Measurements from ENCODE around the gene COX5A.
"Not testable (repeated sequence)": the region's sequence is repeated elsewhere in the genome, so short reads cannot be mapped to it uniquely, and the experiment has no call there.

Gene COX5A

DNA sequence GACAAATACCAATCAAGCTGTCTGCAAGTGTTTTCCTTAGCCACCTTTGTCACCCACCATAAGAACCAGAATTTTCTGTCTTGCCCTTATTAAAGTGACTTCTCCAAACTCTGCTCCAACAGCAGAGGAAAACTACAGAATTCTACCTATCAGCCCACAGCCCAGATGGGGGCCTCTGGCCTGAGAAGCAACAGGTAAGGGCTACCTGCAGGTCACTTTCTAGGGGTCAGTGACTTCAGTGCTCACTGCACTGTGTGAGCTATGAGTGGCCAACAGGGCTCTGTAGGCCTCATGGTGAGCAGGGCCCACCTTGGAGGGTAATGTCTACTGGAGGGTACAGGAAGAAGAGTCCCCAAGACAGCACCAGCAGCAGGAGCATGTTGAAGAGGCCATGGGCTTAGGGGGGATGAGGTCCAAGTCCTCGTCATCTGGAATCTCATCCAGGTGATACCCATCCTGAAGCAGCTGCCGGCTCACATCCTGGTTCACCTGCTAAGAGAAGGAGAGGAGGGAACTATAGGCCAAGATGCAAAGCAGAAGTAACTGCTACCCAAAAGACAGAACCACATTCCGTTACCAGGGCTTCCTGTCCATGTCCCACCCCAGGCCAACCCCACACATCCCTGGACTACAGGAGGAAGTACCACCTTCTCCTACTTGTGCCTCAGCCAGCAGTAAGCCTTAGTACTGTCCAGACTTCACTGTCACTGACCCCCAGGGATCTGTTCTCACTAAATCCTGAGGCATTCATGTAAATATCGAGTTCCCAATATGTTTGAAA is 35.4 kb downstream of the COX5A start:
- DNase-seq (ENCODE audit: low read depth in 2 of 2): no peak

DNA sequence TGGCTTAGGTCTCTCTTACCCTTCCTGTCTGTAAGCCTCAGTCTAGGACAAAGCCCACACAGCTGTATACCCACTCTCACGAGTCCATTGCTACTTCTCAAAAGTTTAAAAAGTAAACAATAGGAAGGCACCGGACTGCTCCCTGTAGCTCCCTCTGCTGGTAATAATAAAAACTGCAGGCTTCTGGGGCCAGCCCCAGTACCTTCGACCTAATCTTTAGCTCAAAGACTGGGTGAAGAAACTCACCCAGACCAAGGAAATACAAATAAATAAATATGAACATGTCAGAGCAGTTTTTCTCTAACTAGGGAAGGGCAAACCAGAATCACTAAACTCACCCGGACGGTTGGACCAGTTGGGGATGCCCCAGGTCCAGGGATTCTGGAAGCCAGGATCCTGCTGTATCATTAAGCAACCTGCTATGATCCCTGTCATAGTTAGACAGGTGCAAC is 36.2 kb downstream of the COX5A start:
- peak; percentile 36 to 41 for DNase-seq (ENCODE audit: low read depth in 2 of 2)

DNA sequence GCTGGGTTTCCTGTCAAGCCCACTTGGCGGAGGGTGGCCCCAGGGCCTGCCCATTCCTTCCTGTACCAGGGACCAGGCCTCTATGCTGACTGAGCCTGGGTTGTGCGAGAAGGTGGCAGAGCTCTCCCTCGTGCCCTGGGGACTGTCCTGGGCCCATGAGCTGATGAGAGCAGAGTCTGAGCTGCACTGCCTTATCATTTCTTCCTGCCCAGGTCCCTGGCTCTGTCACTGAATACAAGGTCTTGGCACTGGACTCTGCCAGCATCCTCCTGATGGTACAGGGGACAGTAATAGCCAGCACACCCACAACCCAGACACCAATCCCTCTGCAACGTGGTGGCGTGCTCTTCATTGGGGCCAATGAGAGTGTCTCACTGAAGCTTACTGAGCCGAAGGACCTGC is 40.6 kb downstream of the COX5A start:
- no peak for DNase-seq (ENCODE audit: low read depth in 2 of 2)

DNA sequence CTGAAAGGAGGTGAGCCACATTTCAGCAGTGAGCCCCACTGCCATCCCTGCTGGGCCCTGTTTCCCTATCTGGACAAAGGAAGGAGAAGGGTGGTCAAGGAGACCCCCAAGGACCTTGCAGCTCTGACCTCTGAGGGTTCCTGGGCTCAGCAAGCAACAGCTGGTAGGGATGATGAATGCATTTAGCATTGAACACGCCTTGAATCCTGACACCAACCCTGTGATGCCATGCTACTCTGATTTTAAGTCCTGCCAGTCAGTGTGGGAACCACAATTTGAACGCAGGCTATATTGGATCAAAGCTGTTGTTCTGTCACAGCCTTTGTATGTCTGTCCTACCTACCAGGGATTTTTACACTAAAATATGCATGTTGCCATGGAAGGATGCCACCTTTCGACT is 41.6 kb downstream of the COX5A start:
- DNase-seq (ENCODE audit: low read depth in 2 of 2): no peak

DNA sequence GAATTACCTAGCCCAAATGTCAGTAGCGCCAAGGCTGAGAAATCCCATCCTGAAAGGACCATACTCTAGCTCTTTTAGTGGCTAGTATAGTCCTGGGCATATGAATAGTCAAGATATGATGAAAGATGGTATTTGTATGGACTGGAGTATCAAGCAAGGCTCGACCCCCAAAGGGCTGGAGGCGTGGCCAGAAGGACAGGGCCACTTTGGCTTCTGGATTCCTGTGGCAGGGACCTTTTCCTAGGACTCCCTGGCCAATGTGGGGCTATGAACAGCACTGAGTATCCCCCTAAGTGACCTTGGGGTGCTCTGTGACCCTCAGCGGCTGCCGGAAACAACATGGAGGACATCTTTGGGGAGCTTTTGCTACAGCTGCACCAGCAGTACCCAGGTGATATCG is 42.0 kb downstream of the COX5A start:
- DNase-seq (ENCODE audit: low read depth in 2 of 2): no peak

DNA sequence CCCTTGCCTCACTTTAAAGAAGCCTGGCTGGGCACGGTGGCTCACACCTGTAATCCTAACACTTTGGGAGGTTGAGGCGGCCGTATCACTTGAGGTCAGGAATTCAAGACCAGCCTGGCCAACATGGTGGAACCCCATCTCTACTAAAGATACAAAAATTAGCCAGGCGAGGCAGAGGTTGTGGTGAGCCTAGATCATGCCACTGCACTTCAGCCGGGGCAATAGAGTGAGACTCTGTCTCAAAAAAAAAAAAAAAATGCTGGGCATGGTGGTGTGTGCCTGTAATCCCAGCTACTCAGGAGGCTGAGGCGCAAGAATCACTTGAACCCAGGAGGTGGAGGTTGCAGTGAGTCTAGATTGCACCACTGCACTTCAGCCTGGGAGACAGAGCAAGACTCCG is 43.5 kb downstream of the COX5A start:
- not testable (repeated sequence) for DNase-seq (ENCODE audit: low read depth in 2 of 2)

DNA sequence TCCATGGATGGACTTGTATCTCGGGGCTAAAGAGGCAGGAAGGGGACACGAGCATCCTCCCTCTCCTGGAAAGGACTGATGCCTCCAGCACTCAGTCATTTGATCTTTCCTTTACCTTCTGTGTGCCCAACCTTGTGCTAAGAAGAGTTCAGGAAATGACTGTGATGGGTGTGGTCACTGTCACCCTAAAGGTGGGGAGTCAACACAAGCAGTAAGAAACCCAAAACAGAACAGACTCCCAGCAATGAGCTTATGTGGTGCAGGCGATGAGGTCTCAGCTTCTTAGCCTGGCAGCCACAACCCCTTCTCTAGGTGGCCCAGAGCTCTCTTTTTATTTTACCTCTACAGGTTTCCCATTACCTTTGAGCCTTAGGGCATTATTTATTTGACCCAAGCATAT is 44.2 kb downstream of the COX5A start:
- no peak for DNase-seq (ENCODE audit: low read depth in 2 of 2)

DNA sequence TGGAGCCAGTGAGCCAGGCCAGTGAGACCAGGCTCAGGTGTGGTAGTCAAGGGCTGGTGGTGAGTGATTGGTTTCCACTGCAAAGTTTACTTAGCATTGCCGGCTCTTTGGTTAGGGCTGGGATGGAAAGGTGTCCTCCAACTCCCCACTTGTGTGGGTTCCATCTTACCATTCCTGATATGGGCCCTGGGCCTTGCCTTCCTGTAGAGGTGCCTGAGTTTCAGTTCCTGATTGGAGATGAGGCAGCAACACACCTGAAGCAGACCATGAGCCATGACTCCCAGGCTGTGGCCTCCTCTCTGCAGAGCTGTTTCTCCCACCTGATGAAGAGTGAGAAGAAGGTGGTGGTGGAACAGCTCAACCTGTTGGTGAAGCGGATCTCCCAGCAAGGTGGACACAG is 44.9 kb downstream of the COX5A start:
- DNase-seq (ENCODE audit: low read depth in 2 of 2): no peak

DNA sequence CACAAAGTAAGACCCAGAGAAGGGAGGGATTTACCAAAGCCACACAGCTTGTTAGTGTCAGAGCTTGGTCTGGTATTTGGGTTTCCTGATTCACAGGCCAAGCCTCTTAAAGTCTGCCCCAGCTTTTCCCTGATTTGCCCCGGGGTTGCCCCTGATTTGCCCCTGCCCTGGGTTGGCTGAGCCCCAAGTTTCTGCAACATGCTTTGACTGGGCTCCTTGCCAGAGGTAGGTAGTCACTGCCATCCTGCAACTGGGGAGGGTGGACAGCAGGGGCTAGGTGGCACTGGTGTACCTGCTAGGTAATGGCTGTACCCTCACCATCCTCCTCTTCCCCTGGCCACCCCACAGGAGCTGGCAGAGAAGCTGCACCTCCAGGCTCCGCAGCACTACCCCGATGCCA is 45.6 kb downstream of the COX5A start:
- DNase-seq (ENCODE audit: low read depth in 2 of 2): no peak

DNA sequence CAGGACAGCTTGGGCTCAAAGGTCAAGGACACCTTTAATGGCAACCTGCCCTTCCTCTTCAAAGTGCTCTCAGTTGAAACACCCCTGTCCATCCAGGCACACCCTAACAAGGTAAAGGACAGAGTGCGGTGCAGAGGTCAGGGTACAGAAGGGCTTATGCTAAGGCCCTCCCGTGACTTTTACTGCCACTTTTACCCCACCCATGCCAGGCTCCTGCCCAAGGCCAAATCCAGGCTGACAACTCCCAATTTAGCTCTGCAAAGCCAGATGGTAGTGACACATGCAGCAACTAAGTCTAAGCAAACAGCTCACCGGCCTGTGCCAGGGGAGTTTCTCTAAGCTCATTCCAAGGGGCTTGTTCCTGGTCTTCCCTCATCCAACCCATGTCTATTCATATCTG is 46.4 kb downstream of the COX5A start:
- no peak for DNase-seq (ENCODE audit: low read depth in 2 of 2)

DNA sequence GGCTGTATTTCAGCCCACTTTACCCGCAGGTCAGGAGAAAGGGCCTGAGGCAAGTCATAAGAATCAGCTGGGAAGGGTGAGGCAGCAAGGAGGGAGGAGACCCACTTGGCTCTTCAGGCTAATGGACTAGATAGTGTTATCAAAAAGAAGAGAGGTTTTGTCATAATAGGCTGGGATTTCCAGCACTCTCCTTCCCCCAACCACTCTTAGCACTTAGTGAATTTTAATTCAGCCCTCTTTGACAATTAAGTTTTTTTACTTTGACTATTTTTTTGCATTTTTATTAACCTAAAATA is 47.3 kb downstream of the COX5A start:
- DNase-seq (ENCODE audit: low read depth in 2 of 2): no peak

DNA sequence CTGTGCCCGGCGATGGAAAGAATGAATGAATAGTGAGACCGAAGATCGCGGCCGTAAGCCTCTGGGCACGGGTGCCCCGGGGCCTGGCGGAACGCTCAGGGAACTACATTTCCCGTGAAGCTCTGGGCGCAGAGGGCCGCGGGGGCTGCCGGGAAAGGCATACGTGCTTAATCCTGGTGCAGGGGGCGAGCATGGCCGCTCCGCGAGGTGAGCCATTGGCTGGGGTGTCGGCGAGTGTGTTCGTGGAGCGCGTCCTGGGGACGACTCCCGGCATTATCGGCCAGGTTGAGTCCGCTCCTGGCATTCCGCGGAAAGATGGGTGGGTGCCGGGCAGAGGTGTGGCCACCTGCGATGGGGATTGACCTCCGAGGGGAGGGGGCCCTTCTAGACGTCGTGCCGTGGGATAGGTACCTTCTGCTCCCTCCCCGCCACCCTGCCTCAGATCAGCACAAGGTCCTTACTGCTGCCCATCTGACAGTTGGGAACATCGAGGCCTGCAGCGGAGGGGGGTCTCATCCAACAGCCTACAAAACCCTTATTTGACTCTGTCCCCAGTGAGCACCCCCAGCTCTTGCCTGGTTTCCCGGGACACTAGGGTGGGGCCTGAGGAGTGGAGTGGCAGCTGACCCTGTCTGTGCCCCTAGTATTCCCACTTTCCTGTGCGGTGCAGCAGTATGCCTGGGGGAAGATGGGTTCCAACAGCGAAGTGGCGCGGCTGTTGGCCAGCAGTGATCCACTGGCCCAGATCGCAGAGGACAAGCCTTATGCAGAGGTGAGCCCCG is 47.8 kb downstream of the COX5A start, which contains the start of gene MPI:
MPI (plus strand) TSS at position 160 of the 782 bp plus-strand sequence; CDS start at position 192, 32 bp downstream.
- DNase-seq (ENCODE audit: low read depth in 2 of 2): peak; percentile 47 to 75

DNA sequence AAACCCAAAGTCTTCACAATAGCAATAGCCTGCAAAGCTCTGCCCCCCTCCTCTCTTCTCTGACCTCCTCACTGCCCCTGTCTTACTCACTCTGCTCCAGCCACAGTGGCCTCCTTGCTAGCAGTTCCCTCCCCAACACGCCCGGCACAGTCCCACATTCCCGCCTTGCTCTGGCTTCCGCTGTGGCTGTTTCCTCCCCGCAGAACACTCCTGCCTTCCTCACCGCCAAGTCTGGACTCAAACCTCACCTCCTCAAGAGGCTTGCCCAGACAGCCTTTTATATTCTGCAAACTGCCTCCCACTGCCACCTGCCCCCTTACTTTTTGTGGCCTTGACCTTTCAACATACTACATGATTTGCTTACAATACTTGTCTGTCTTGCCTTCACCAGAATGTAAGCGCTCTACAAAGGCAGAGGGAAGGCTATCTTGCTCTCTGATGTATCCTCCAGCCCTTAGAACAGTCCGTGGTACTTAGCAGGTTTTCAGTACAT is 48.4 kb downstream of the COX5A start:
- DNase-seq (ENCODE audit: low read depth in 2 of 2): no peak

DNA sequence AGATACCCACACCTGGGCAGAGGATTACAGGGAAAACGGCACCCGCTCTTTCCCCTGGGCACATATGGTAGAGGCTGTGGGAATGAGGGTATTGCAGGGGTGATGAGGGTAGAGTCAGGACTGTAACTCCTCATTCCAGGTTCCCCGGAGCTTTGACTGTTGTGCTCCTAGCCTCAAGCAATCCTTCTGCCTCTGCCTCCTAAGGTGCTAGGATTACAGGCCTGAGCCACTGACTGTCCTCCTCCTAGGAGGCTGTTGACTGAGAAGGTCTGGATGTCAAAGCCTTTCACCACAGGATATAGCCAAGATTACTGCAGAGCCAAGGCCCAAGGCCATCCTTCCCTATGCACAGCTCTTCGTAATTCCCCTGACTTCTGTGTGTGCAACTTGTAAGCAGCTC is 49.2 kb downstream of the COX5A start:
- DNase-seq (ENCODE audit: low read depth in 2 of 2): no peak

DNA sequence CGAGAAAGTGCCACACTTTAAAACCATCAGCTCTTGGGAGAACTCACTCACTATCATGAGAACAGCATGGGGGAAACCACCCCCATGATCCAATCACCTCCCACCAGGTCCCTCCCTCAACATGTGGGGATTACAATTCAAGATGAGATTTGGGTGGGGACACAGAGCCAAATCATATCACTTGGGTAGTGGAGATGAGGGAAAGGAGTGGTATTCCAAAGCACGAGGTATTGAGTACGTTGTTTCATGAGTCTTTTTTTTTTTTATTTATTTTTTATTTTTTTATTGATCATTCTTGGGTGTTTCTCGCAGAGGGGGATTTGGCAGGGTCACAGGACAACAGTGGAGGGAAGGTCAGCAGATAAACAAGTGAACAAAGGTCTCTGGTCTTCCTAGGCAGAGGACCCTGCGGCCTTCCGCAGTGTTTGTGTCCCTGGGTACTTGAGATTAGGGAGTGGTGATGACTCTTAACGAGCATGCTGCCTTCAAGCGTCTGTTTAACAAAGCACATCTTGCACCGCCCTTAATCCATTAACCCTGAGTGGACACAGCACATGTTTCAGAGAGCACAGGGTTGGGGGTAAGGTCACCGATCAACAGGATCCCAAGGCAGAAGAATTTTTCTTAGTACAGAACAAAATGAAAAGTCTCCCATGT is 50.2 kb downstream of the COX5A start:
- DNase-seq (ENCODE audit: low read depth in 2 of 2): not testable (repeated sequence)

DNA sequence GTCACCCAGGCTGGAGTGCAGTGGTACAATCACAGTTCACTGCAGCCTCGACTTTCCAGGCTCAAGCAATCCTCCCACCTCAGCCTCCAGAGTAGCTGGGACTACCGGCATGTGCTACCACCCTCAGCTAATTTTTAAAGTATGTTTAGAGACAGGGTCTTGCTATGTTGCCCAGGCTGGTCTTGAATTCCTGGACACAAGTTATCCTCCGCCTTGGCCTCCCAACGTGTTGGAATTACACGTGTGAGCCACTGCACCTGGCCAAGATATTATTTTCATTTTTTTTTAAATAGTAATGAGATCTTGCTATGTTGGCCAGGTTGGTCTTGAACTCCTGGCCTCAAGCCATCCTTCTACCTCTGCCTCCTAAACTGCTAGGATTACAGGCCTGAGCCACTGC is 52.4 kb downstream of the COX5A start:
- no peak for DNase-seq (ENCODE audit: low read depth in 2 of 2)

DNA sequence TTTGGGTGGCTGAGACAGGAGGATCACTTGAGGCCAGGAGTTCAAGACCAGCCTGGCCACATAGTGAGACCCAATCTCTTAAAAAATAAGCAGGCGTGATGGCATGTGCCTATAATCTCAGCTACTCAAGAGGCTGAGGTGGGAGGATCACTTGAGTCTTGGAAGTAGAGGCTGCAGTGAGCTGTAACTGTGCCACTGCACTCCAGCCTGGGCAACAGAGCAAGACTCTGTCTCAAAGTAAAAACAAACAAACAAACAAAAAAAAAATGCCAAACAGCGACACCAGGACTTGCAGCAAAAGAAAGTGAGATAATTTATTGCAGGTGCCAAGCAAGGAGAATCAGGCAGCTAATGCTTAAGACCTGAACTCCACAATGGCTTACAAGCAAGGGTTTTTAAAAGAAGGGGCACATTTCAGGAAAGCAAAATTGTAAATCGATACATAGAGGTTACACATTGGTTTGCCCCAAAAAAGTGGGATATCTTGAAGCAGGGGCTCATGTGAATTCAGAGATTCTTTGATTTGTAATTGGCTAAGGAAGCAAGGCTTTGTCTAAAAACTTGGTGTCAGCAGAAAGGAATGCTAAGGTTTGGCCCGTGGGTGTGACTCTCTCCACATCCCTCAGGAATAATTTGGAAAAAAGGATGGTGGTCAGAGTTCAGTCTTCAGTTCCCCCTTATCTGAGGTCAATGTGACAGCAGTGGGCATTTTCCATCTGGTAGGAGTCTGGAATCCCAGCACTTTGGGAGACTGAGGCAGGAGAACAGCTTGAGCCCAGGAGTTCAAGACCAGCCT is 53.2 kb downstream of the COX5A start:
- DNase-seq (ENCODE audit: low read depth in 2 of 2): no peak

DNA sequence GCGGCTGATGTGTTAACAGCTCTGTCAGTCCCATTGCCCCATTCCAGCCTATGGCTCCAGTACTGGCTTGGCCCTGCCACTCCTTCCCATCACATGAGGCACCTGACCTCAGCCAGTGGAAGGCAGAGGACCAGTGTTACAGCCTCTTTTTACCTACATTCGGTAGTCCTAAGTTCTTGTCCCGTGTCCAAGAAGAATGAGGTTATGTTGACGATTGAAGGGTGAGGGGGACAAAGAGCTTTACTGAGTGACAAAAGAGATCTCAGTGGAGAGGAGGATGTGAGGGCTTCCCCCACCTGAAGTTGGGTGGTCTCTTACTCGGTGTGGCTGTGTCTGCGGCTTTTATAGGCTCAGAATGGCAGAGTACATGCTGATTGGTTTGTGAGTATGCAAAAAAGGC is 55.3 kb downstream of the COX5A start:
- DNase-seq (ENCODE audit: low read depth in 2 of 2): no peak

DNA sequence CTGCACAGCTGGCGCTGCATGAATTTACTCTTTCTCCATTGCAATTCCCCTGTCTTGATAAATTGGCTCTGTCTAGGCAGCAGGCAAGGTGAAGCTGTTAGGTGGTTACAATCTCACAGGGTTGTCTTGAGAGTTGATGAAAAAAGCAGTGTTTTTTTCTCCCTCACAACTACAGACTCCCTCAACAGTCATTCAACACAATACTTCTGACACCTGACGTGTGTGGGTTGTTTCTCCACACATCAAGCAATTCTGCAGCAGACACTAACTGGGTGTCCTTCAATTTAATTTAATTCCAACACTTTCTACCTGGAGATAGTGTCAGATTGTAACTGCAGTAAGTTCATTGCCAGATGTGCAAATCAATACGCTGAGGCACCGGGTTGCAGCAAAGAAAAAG is 59.6 kb downstream of the COX5A start:
- no peak for DNase-seq (ENCODE audit: low read depth in 2 of 2)

DNA sequence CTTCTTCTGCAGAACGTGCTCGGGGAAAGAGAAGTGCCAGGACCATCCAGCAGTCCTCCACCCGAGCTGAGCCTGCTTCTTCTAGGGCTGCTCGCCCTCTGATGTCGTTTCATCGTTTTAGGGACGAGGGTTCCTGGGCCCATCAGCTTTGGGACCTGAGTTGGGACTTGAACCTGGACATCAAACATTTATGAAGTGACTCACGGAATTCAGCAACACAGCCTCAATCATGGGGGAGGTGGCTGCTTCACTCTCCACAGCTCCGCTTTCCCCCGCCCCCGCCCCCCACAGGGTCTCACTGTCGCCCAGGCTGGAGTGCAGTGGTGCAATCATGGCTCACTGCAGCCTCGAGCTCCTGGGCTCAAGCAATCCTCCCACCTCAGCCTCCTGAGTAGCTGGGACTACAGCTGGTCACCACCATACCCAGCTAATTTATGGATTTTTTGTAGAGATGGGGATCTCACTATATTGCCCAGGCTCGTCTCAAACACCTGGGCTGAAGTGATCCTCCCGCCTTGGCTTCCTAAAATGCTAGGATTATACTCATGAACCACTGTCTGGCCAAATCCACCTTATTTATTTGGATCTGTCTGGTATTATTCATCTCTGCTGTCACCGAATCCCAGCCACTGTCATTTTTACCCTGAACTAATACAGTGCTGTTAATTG is 64.0 kb downstream of the COX5A start:
- DNase-seq (ENCODE audit: low read depth in 2 of 2): no peak

DNA sequence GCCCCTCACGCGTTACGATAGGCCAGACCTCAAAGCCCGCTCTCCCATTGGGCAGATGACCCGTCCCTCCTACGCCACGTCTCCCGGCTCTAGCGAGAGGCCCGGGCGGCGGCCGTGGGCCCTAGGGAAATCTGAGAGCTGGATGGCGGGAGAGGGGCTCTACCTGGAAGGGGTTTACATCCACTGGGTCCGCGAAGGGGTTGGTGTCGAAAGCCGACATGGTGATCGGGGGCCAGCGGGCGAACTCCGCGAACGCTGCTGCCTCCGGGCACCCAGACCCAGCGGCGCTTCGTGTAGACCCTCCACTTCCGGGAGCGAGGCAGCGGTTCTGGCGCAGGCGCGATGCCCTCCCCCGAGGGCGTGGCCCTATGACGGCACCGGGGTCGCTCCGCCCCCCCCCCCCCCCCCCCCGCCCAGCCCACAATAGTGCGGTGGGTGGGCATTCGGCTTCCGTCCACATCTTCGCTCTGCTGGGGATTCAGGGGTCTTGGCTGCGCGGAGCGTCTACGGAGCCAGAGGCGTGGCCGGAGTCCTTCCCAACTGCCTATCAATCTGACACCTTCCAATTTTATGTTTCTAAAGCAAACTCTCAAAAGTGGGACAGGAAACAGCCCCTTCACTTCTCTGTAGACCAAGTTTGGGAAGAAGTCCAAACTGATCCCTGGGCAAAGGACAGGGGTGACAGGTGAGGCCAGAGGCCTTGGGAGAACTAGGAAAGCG is 64.7 kb downstream of the COX5A start, which contains the start of gene SCAMP2:
SCAMP2 (minus strand) TSS at position 330 of the 720 bp plus-strand sequence; CDS start at position 220, 110 bp downstream.
- peak; percentile 61 to 76 for DNase-seq (ENCODE audit: low read depth in 2 of 2)
